HG03565 (cell line): ENCODE results near the gene CD14.
"Not testable (repeated sequence)": the region's sequence is repeated elsewhere in the genome, so short reads cannot be mapped to it uniquely, and the experiment has no call there.

Experiments used
- ATAC-seq: cut with Tn5 transposase; IDR thresholded peaks from one replicate; pipeline ENCODE4 v1.9.1; 2021; ENCODE audit warnings: mild to moderate bottlenecking, moderate library complexity; ENCODE audit not compliant: unreplicated experiment

The CD14 gene

GRCh38 chr5:140598836-140599235 is 34.1 kb downstream of the CD14 start:
- no peak for ATAC-seq

GRCh38 chr5:140596321-140596741 is 36.6 kb downstream of the CD14 start:
- ATAC-seq = no peak

GRCh38 chr5:140595538-140596300 is 37.3 kb downstream of the CD14 start:
- no peak for ATAC-seq

GRCh38 chr5:140594169-140594568 is 38.8 kb downstream of the CD14 start:
- ATAC-seq = no peak

- not testable (repeated sequence) for ATAC-seq
Observed at GRCh38 chr5:140593070-140593469, 39.9 kb downstream of the CD14 start.

GRCh38 chr5:140591747-140592372 is 41.1 kb downstream of the CD14 start:
- no peak for ATAC-seq

GRCh38 chr5:140590861-140591260 is 42.1 kb downstream of the CD14 start:
- ATAC-seq = no peak

- no peak for ATAC-seq
Observed at GRCh38 chr5:140588311-140589070, 44.5 kb downstream of the CD14 start.

- no peak for ATAC-seq
Observed at GRCh38 chr5:140587495-140587894, 45.5 kb downstream of the CD14 start.
